GM12878 (cell line): ENCODE data around the gene HUS1. TPM values are rescaled to one million over a fixed set of nuclear protein-coding genes. Genes with fewer than 3 reads are reported as not detected.
"Not testable (repeated sequence)": the region's sequence is repeated elsewhere in the genome, so short reads cannot be mapped to it uniquely, and the experiment has no call there.

Experiments used
- ATAC-seq: fragments of 200-7000 bp; cut with Tn5 transposase; 3 replicates; pipeline ENCODE4 v1.9.1; 2020; ENCODE audit warnings: mild to moderate bottlenecking, moderate library complexity
- BruUV-seq: library from RNA; stranded (reverse); fragments of 400-500 nt; replicated peaks from 2 replicates; lab custom pipeline; 2021; lab: Mats Ljungman, UMichigan
- CTCF ChIA-PET: fragments of 300-600 bp; sonication (Branson Sonifier 250); formaldehyde crosslinking; extraction: SDS; loops from one replicate; lab custom pipeline; 2021; ENCODE audit warnings: inconsistent platforms; lab: Yijun Ruan, JAX
- POLR2A ChIA-PET: fragments of 350-600 bp; formaldehyde crosslinking; extraction: SDS; loops from one replicate; lab custom pipeline; 2021; ENCODE audit warnings: inconsistent platforms; lab: Charles Lee
- RAD21 ChIA-PET: fragments of 300-600 bp; sonication (Branson Sonifier 250); formaldehyde crosslinking; loops from one replicate; lab custom pipeline; 2023; ENCODE audit warnings: antibody characterized with exemption; ENCODE audit not compliant: unreplicated experiment; lab: Charles Lee
- SMC1A ChIA-PET: fragments of 300-600 bp; sonication (Branson Sonifier 250); formaldehyde crosslinking; loops from one replicate; lab custom pipeline; 2023; ENCODE audit not compliant: unreplicated experiment, uncharacterized antibody; lab: Charles Lee
- DNase-seq: peaks from one replicate; pipeline ENCODE4 v3.0.0-alpha.2; 2011; ENCODE audit warnings: low read depth, low spot score
- FAIRE-seq: peaks from 3 replicates; lab custom pipeline; 2011; peaks lifted over from hg19 to GRCh38; lab: Jason Lieb, UNC
- H2AFZ ChIP-seq: 2 replicates; pipeline ENCODE4 v1.6.0; 2011; ENCODE audit warnings: low read depth, low read length, control low read depth; ENCODE audit not compliant: control insufficient read depth
- H3K27ac ChIP-seq: 2 replicates; pipeline ENCODE4 v1.5.1; 2011; ENCODE audit warnings: control low read depth; ENCODE audit not compliant: control insufficient read depth, insufficient read depth
- H3K27me3 ChIP-seq, 2 experiments: replicated peaks in 1 of 2; 2 replicates each; pipeline versions ENCODE4 v1.6.0 to v1.6.1; 2011; ENCODE audit warnings: low read length in 1 of 2; ENCODE audit not compliant: control insufficient read depth in 2 of 2, insufficient read depth in 2 of 2
- H3K36me3 ChIP-seq, 2 experiments: 2 replicates each; pipeline ENCODE4 v1.5.1; 2011; ENCODE audit warnings: low read length in 1 of 2; ENCODE audit not compliant: control insufficient read depth in 2 of 2, insufficient read depth in 2 of 2
- H3K4me1 ChIP-seq: 2 replicates; pipeline ENCODE4 v1.6.1; 2011; ENCODE audit warnings: mild to moderate bottlenecking, low read length, moderate library complexity, mixed read lengths; ENCODE audit not compliant: control insufficient read depth, insufficient read depth
- H3K4me2 ChIP-seq: 2 replicates; pipeline ENCODE4 v1.6.0; 2011; ENCODE audit warnings: control low read depth; ENCODE audit not compliant: control insufficient read depth, insufficient read depth
- H3K4me3 ChIP-seq: fragments of 200-600 bp; sonication (generic); 2 replicates; pipeline ENCODE4 v1.5.1; 2016
- H3K79me2 ChIP-seq: 2 replicates; pipeline ENCODE4 v1.6.0; 2011; ENCODE audit warnings: low read length; ENCODE audit not compliant: control insufficient read depth, insufficient read depth
- H3K9ac ChIP-seq: 2 replicates; pipeline ENCODE4 v1.8.0; 2011; ENCODE audit warnings: low read length, control low read depth, mixed read lengths; ENCODE audit not compliant: control insufficient read depth, insufficient read depth
- H3K9me3 ChIP-seq: replicated peaks from 3 replicates; pipeline ENCODE4 v1.5.1; 2011; ENCODE audit warnings: mild to moderate bottlenecking, low read length; ENCODE audit not compliant: control insufficient read depth, insufficient read depth
- H4K20me1 ChIP-seq: 2 replicates; pipeline ENCODE4 v1.6.0; 2011; ENCODE audit not compliant: control insufficient read depth, insufficient read depth
- CHD1 ChIP-seq: IDR thresholded peaks from 2 replicates; pipeline ENCODE4 v1.6.1; 2012; ENCODE audit warnings: low read depth, low read length, improper control_type of control experiment
- LARP7 ChIP-seq: fragments of 450-650 bp; IDR thresholded peaks from 2 replicates; pipeline ENCODE4 v1.6.1; 2017; ENCODE audit warnings: mild to moderate bottlenecking
- MAX ChIP-seq: IDR thresholded peaks from 2 replicates; pipeline ENCODE4 v1.6.1; 2012; ENCODE audit warnings: low read depth, low read length, improper control_type of control experiment
- WGBS: methylation state at CpG from one replicate; pipeline ENCODE4 v1.1.6; 2016; ENCODE audit warnings: low lambda C conversion rate; ENCODE audit not compliant: insufficient replicate concordance, insufficient coverage; ENCODE audit errors: missing lambda C conversion rate; 5-methylcytosine and 5-hydroxymethylcytosine counted together
- in situ Hi-C: fragments of 300-500 bp; cut with MboI; formaldehyde crosslinking; loops from 9 replicates; pipeline ENCODE4 v1.14.3; 2018; ENCODE audit warnings: mixed read lengths
- intact Hi-C: fragments of 100-400 bp; cut with micrococcal nuclease; formaldehyde crosslinking; loops from one replicate; pipeline ENCODE4 v1.14.2; 2022; ENCODE audit not compliant: unreplicated experiment
- polyA plus RNA-seq, 11 experiments: library from polyadenylated mRNA; depleted of rRNA in 4 of 11; unstranded in 6 of 11; stranded (reverse) in 5 of 11; fragments of >200 nt; fragmentation: Nextera tagmentation in 4 of 11; fragmentation: Illumina TruSeq in 1 of 11; extraction: Ambion mirVana in 4 of 11; extraction: Trizol in 1 of 11; gene quantifications; 1 replicate in 1 of 11; 2 replicates in 10 of 11; pipeline versions ENCODE4 v1.2.1 to v1.2.3, GENCODE V29; 2011 to 2016; ENCODE audit warnings: inconsistent platforms in 2 of 11, missing spikeins in 2 of 11, low read depth in 1 of 11
- total RNA-seq, 4 experiments: library from RNA; depleted of rRNA in 3 of 4; stranded (reverse); fragments of >200 nt in 3 of 4; fragmentation: Illumina TruSeq in 1 of 4; extraction: Trizol in 1 of 4; gene quantifications; 2 replicates each; pipeline versions ENCODE4 v1.2.1 to v1.2.3, GENCODE V29; 2013 to 2021

The HUS1 gene
- total and polyA plus RNA-seq, 10 of the 15 experiments (the other 5 are each of a cell fraction or from before 2014, with no cell fraction given) = 10.4 to 35.5 (median 22.6) TPM

DNA sequence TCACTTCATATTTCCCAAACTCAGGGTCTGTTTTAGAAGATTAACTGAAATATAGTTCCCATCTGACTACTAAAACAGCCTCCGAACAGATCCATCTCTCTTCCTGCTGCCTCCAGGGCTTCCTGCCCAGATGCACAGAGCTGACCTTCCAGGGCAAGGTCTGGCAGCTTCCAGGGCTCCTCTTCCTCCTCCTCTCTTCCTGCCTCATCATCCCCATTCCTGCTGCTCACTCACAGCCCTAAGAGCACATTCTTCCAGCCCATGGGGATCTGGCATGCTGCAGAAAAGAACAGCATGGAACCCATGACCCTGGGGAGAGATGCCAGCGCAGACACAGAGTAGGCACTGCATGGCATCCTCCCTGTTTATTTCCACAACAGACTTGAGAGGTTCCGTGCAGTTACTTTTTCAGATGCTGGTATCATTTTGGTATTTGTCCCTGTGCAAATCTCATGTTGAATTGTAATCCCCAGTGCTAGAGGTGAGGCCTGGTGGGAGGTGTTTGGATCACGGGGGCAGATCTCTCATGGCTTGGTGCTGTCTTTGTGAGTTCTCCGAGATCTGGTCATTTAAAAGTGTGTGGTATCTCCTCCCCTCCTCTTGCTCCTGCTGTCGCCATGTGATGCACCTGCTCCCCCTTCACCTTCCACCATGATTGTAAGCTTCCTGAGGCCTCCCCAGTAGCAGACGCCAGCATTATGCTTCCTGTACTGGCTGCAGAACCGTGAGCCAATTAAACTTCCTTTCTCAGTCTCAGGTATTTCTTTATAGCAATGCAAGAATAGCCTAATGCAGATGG is 35.5 kb downstream of the HUS1 start (continued):
- TF ChIP-seq MAX (no peak), CHD1 (no peak), LARP7 (no peak)
- TF ChIP-seq, all 136 proteins: peak for 0

DNA sequence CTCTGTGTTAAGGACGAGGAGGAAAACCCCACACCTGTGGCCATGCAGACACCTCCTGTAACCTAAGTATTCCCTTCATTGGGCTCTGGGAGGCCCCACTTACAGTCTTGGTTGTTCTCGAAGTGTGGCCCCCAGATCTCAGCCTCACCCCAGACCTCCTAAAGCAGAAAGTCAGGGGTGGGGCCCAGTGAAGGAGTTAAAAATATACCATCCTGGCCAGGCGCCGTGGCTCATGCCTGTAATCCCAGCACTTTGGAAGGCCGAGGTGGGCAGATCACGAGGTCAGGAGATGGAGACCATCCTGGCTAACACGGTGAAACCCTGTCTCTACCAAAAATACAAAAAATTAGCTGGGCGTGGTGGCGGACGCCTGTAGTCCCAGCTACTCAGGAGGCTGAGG is 36.8 kb downstream of the HUS1 start:
- H4K20me1 ChIP-seq, H3K4me3 ChIP-seq, H3K9ac ChIP-seq, H3K27ac ChIP-seq, ATAC-seq, H3K27me3 ChIP-seq, BruUV-seq, FAIRE-seq, H3K79me2 ChIP-seq, H3K4me2 ChIP-seq, intact Hi-C loops, H3K9me3 ChIP-seq, H3K36me3 ChIP-seq, POLR2A ChIA-PET, DNase-seq, H2AFZ ChIP-seq: not testable (repeated sequence)
- CTCF ChIA-PET = interaction anchor here (1.5 to 4.5 kb wide), 2 partner anchors 49 to 167 kb away, joined by 4 to 68 read pairs; no protein-coding TSS in a partner anchor
- RAD21 ChIA-PET = interaction anchor here (0.7 to 4.1 kb wide), 2 partner anchors 37 to 167 kb away, joined by 3 to 53 read pairs; no protein-coding TSS in a partner anchor
- in situ Hi-C loops = loop anchor here (5.0 to 25.0 kb wide), 2 partner anchors 170 to 1820 kb away; partner anchors contain the start of gene VWC2
- peaks cover 15% of the 10 kb centered on the region for H3K4me1 ChIP-seq
- SMC1A ChIA-PET = interaction anchor here (0.6 to 0.7 kb wide), 2 partner anchors 109 to 183 kb away, joined by 3 to 4 read pairs; no protein-coding TSS in a partner anchor
- WGBS = 77% methylated on average over 10 of the region's 10 CpGs
